Lung microvascular endothelial cell (primary cell): ENCODE measurements around the gene PLCH1. TPM values are rescaled to one million over a fixed set of nuclear protein-coding genes. Genes with fewer than 3 reads are reported as not detected.

Experiments
- DNase-seq, 2 donors: peaks; one replicate each; pipeline versions ENCODE4 v3.0.0 to v3.0.0-alpha.2; 2010; ENCODE audit warnings: low read depth in 2 of 2
- total RNA-seq: library from RNA; depleted of rRNA; stranded (reverse); fragments of >200 nt; gene quantifications from 2 replicates; pipeline ENCODE4 v1.2.1, GENCODE V29; 2014

PLCH1 gene
- total RNA-seq, 1 donor from 2014 or later: not detected

- DNase-seq: no peak
Measured at GRCh38 chr3:155607761-155608160, 137.1 kb downstream of the PLCH1 start.

GRCh38 chr3:155605571-155605970 lies 139.3 kb downstream of the PLCH1 start:
- DNase-seq: no peak

- DNase-seq: no peak
Measured at GRCh38 chr3:155604967-155605366, 139.9 kb downstream of the PLCH1 start.

- no peak for DNase-seq
Measured at GRCh38 chr3:155604126-155604525, 140.7 kb downstream of the PLCH1 start.

- no peak for DNase-seq
Measured at GRCh38 chr3:155603302-155603701, 141.6 kb downstream of the PLCH1 start.

- no peak for DNase-seq
Measured at GRCh38 chr3:155602307-155602706, 142.6 kb downstream of the PLCH1 start.

GRCh38 chr3:155598671-155599070 lies 146.2 kb downstream of the PLCH1 start:
- DNase-seq: no peak

GRCh38 chr3:155596615-155597014 lies 148.3 kb downstream of the PLCH1 start:
- no peak for DNase-seq

GRCh38 chr3:155595371-155595770 lies 149.5 kb downstream of the PLCH1 start:
- no peak for DNase-seq

- no peak for DNase-seq
Measured at GRCh38 chr3:155594526-155595187, 150.2 kb downstream of the PLCH1 start.

GRCh38 chr3:155587581-155587980 lies 157.3 kb downstream of the PLCH1 start:
- DNase-seq: no peak

GRCh38 chr3:155585384-155585783 lies 159.5 kb downstream of the PLCH1 start:
- DNase-seq: no peak

- no peak for DNase-seq
Measured at GRCh38 chr3:155581579-155581978, 163.3 kb downstream of the PLCH1 start.

- no peak for DNase-seq
Measured at GRCh38 chr3:155572085-155572484, 172.8 kb downstream of the PLCH1 start.

- DNase-seq: no peak
Measured at GRCh38 chr3:155568295-155568694, 176.6 kb downstream of the PLCH1 start.

- no peak for DNase-seq
Measured at GRCh38 chr3:155560594-155560993, 184.3 kb downstream of the PLCH1 start.

- no peak for DNase-seq
Measured at GRCh38 chr3:155560135-155560534, 184.7 kb downstream of the PLCH1 start.

GRCh38 chr3:155556531-155556930 lies 188.3 kb downstream of the PLCH1 start:
- no peak for DNase-seq

GRCh38 chr3:155555479-155556060 lies 189.3 kb downstream of the PLCH1 start:
- no peak for DNase-seq

- DNase-seq: no peak
Measured at GRCh38 chr3:155554777-155555451, 190.0 kb downstream of the PLCH1 start.

GRCh38 chr3:155553780-155554179 lies 191.1 kb downstream of the PLCH1 start:
- DNase-seq: no peak

- no peak for DNase-seq
Measured at GRCh38 chr3:155553326-155553725, 191.5 kb downstream of the PLCH1 start.

GRCh38 chr3:155550391-155550790 lies 194.5 kb downstream of the PLCH1 start:
- DNase-seq: no peak
